ENCODE data around the gene SAFB2. TPM values are rescaled to one million over a fixed set of nuclear protein-coding genes. Genes with fewer than 3 reads are reported as not detected.

SAFB2 gene
- total RNA-seq, 1 donor from 2014 or later: 48.2 TPM

GRCh38 chr19:5587661-5588060, 34.9 kb downstream of the SAFB2 start:
- H3K4me1 Mint-ChIP-seq (ENCODE audit: low read depth): peaks cover 9% of the 10 kb centered on the region
- no peaks in the 10 kb centered on the region for H3K9me3 Mint-ChIP-seq (ENCODE audit: low read depth)
- H3K4me3 Mint-ChIP-seq (ENCODE audit: unreplicated experiment): no peak overlapping the region
- no peaks in the 10 kb centered on the region for H3K27me3 Mint-ChIP-seq (ENCODE audit: low read depth)
- TF ChIP-seq CTCF (IDR thresholded peaks at IDR 0.05): no peak
- H3K27ac Mint-ChIP-seq (ENCODE audit: unreplicated experiment): no peak overlapping the region
- H3K36me3 Mint-ChIP-seq (ENCODE audit: low read depth): peaks cover 26% of the 10 kb centered on the region
- peak; percentile 83 for DNase-seq (ENCODE audit: low spot score)

GRCh38 chr19:5587071-5587455, 35.5 kb downstream of the SAFB2 start:
- DNase-seq (ENCODE audit: low spot score): peak; percentile 71
- no peaks in the 10 kb centered on the region for H3K27me3 Mint-ChIP-seq (ENCODE audit: low read depth)
- H3K36me3 Mint-ChIP-seq (ENCODE audit: low read depth): peaks cover 23% of the 10 kb centered on the region
- no peak for TF ChIP-seq CTCF (IDR thresholded peaks at IDR 0.05)
- H3K4me1 Mint-ChIP-seq (ENCODE audit: low read depth): peaks cover 9% of the 10 kb centered on the region
- H3K27ac Mint-ChIP-seq (ENCODE audit: unreplicated experiment): no peak overlapping the region
- H3K4me3 Mint-ChIP-seq (ENCODE audit: unreplicated experiment): no peak overlapping the region
- no peaks in the 10 kb centered on the region for H3K9me3 Mint-ChIP-seq (ENCODE audit: low read depth)

- DNase-seq (ENCODE audit: low spot score): peak; percentile 65
- Mint-ChIP-seq H3K36me3 (ENCODE audit: low read depth) (peaks cover 20% of the 10 kb centered on the region), H3K4me3 (ENCODE audit: unreplicated experiment) (no peak overlapping the region), H3K4me1 (ENCODE audit: low read depth) (peaks cover 9% of the 10 kb centered on the region), H3K9me3 (ENCODE audit: low read depth) (no peaks in the 10 kb centered on the region), H3K27ac (ENCODE audit: unreplicated experiment) (no peak overlapping the region), H3K27me3 (ENCODE audit: low read depth) (no peaks in the 10 kb centered on the region)
- no peak for TF ChIP-seq CTCF (IDR thresholded peaks at IDR 0.05)
These were observed 36.1 kb downstream of the SAFB2 start for GRCh38 chr19:5586300-5587070.

DNA sequence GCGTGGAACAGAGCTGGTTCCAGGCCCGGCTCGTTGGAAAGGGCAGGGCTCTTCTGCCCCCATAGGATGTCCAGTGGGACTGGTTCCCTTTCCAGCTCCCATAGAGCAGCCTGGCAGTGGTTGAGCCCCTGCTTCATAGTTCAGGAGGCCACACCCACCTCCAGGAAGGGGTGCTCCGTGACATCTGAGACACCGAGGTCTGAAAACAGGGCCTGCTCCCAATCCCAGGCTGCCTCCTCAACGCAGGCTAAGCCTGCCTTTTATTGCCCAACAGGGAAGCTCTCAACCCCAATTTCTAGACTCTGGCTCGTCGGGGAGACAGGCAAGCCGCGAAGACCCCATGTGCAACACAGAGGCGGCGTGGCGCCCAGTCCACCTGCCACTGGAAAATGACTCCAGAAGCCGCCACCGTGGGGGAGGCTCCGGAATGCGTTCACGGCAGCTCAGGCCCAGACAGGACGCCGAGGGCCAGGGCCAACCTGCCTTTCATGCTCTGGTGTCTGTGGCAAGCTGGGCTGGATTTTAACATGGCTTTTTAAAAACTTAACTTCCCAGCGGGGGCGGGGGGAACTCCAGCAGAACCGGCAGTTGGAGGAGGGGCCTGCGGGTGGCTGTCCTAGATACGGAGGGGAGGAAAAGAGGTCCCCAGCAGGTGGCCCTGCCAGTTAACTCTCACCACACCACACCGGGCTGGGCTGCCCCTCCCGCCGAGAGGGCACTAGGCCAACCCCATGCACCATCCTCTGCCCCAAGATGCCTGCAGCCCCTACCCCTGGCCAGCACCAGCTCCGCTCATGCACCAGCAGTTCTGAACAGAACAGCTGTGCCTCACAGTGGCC, 36.9 kb downstream of the SAFB2 start:
- Mint-ChIP-seq H3K27ac (ENCODE audit: unreplicated experiment) (peak overlapping the region; percentile 74), H3K4me3 (ENCODE audit: unreplicated experiment) (no peak overlapping the region), H3K27me3 (ENCODE audit: low read depth) (no peaks in the 10 kb centered on the region), H3K4me1 (ENCODE audit: low read depth) (peaks cover 9% of the 10 kb centered on the region), H3K36me3 (ENCODE audit: low read depth) (peaks cover 17% of the 10 kb centered on the region), H3K9me3 (ENCODE audit: low read depth) (no peaks in the 10 kb centered on the region)
- no peak for TF ChIP-seq CTCF (IDR thresholded peaks at IDR 0.05)
- peak; percentile 84 for DNase-seq (ENCODE audit: low spot score)

GRCh38 chr19:5580161-5580571, 42.4 kb downstream of the SAFB2 start:
- Mint-ChIP-seq H3K4me1 (ENCODE audit: low read depth) (peaks cover 26% of the 10 kb centered on the region), H3K36me3 (ENCODE audit: low read depth) (no peaks in the 10 kb centered on the region), H3K4me3 (ENCODE audit: unreplicated experiment) (no peak overlapping the region), H3K9me3 (ENCODE audit: low read depth) (no peaks in the 10 kb centered on the region), H3K27me3 (ENCODE audit: low read depth) (no peaks in the 10 kb centered on the region), H3K27ac (ENCODE audit: unreplicated experiment) (no peak overlapping the region)
- DNase-seq (ENCODE audit: low spot score): no peak
- no peak for TF ChIP-seq CTCF (IDR thresholded peaks at IDR 0.05)

Measured in chondrocyte (in vitro differentiated cells).